RCC 7860 (cell line): ENCODE data around the gene DNAJC24.

ENCODE experiments used
- DNase-seq: peaks from one replicate; pipeline ENCODE4 v3.0.0-alpha.2; 2015; ENCODE audit warnings: low spot score
- FAIRE-seq: peaks from 2 replicates; lab custom pipeline; 2012; peaks lifted over from hg19 to GRCh38; lab: Jason Lieb, UNC

DNAJC24 gene

DNA sequence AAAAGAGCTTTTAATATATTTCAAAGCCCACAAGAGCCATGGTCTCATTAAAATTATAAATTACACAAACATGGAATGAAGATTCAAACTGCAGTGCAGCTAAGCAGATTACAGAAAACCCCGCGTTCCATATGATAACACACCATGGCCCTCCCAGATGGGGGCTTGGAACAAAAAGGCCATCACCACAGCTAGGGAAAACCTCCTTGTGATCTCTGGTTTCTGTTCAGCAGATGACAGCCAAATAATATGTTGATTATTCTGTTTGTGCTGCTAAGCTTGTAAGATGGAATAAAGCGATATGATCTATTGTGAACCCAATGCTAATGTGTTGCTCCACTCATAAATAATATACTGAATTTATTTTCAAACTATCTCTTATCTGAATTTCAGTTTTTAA lies 111.3 kb downstream of the DNAJC24 start:
- no peak for DNase-seq
- no peak for FAIRE-seq
